Stimulated activated CD8-positive, alpha-beta memory T cell treated with anti-CD3 and anti-CD28 coated beads, Interleukin-2, amount 100 ng/mL, for 48 hours (primary cell): ENCODE data around the gene NFRKB.
A peak's percentile ranks its signal among the peaks of the same experiment; 100 is the strongest.

ENCODE experiments used
- DNase-seq, 2 donors: peaks; one replicate each; pipeline ENCODE4 v3.0.0-alpha.2; 2020; ENCODE audit warnings: low read depth in 2 of 2

Gene NFRKB

GRCh38 chr11:129895126-129896041 is at the start of gene NFRKB:
Gene NFRKB (minus strand): TSS chr11:129895578. CDS start chr11:129892849, 2,729 bp downstream.
- DNase-seq: peak; percentile 83 to 90

GRCh38 chr11:129944696-129945095 is 49.3 kb upstream of the NFRKB start:
- no peak for DNase-seq

- DNase-seq: no peak
These were observed 47.7 kb upstream of the NFRKB start for GRCh38 chr11:129943036-129943435.

- no peak for DNase-seq
These were observed 44.1 kb upstream of the NFRKB start for GRCh38 chr11:129939510-129939909.

GRCh38 chr11:129938764-129939163 is 43.4 kb upstream of the NFRKB start:
- no peak for DNase-seq

- DNase-seq: no peak
These were observed 42.3 kb upstream of the NFRKB start for GRCh38 chr11:129937592-129938238.

- no peak for DNase-seq
These were observed 40.3 kb upstream of the NFRKB start for GRCh38 chr11:129935723-129936122.

- DNase-seq: no peak
These were observed 38.5 kb upstream of the NFRKB start for GRCh38 chr11:129933891-129934290.

GRCh38 chr11:129933262-129933661 is 37.9 kb upstream of the NFRKB start:
- DNase-seq: no peak

GRCh38 chr11:129932381-129933067 is 37.1 kb upstream of the NFRKB start:
- no peak for DNase-seq

- no peak for DNase-seq
These were observed 35.4 kb upstream of the NFRKB start for GRCh38 chr11:129930743-129931142.

- no peak for DNase-seq
These were observed 34.9 kb upstream of the NFRKB start for GRCh38 chr11:129930296-129930695.

- DNase-seq: no peak
These were observed 34.3 kb upstream of the NFRKB start for GRCh38 chr11:129929721-129930120.

GRCh38 chr11:129928923-129929692 is 33.7 kb upstream of the NFRKB start:
- DNase-seq: no peak

GRCh38 chr11:129922674-129923073 is 27.3 kb upstream of the NFRKB start:
- no peak for DNase-seq

GRCh38 chr11:129918361-129918760 is 23.0 kb upstream of the NFRKB start:
- no peak for DNase-seq

GRCh38 chr11:129917231-129917630 is 21.9 kb upstream of the NFRKB start:
- DNase-seq: no peak

- DNase-seq: no peak
These were observed 15.9 kb upstream of the NFRKB start for GRCh38 chr11:129911298-129911697.

- no peak for DNase-seq
These were observed 15.0 kb upstream of the NFRKB start for GRCh38 chr11:129910360-129910759.

GRCh38 chr11:129905402-129905801 is 10.0 kb upstream of the NFRKB start:
- DNase-seq: no peak

- DNase-seq: no peak
These were observed 684 bp upstream of the NFRKB start for GRCh38 chr11:129896062-129896461.
